Measurements from ENCODE around the gene CTSL.

The CTSL gene

DNA sequence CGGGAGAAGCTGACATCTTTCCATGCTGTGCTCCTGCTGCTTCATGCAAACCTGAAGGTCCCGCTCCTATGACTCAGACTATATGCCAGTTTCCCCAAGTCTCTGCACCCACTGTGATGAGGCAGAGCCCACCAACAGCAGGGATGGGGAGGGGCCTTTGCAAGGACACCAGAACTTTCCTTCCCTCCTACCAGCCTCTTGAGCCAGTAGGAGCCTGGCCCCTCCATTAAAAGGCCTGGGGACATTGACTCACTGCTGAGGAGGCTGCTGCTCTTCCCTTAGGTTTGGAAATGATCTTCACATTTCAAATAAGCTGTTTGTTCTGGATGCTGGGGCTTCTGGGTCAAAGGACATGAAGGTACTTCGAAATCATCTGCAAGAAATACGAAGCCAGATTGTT is 26.1 kb upstream of the CTSL start:
- ChIA-PET POLR2A (ENCODE audit: low non-redundant PET) (no interaction called here), CTCF (no interaction called here)
- TF ChIP-seq, protein P1, sequence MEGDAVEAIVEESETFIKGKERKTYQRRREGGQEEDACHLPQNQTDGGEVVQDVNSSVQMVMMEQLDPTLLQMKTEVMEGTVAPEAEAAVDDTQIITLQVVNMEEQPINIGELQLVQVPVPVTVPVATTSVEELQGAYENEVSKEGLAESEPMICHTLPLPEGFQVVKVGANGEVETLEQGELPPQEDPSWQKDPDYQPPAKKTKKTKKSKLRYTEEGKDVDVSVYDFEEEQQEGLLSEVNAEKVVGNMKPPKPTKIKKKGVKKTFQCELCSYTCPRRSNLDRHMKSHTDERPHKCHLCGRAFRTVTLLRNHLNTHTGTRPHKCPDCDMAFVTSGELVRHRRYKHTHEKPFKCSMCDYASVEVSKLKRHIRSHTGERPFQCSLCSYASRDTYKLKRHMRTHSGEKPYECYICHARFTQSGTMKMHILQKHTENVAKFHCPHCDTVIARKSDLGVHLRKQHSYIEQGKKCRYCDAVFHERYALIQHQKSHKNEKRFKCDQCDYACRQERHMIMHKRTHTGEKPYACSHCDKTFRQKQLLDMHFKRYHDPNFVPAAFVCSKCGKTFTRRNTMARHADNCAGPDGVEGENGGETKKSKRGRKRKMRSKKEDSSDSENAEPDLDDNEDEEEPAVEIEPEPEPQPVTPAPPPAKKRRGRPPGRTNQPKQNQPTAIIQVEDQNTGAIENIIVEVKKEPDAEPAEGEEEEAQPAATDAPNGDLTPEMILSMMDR (conservative IDR thresholded peaks at IDR 0.05; ENCODE audit: low read depth), result no peak
- DNase-seq (ENCODE audit: low spot score), result no peak
- H3K27ac ChIP-seq, result no peak overlapping the region

DNA sequence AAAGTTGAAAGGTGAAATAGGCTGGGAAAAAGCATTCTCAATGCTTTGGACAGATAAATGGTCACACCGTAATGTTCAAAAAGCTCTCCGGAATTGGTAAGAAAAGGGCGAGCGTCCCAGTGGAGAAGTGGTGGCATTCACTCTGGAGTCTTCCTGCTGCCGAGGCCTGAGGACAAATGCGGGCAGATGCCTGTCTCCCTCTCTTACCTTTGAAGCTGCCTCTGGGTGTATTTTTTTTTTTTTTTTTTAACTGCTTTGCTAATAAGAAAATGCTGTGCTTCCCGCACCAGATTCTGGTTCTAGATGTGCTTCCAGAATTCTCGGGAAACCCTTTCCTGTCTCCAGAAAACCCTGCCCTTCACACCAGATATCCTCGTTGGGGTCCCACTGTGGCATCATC is 24.4 kb upstream of the CTSL start:
- CTCF ChIA-PET, result interaction anchor here (0.6 to 0.8 kb wide), 2 partner anchors 329 to 1056 kb away, joined by 3 read pairs; no protein-coding TSS in a partner anchor
- TF ChIP-seq, protein P1 (conservative IDR thresholded peaks at IDR 0.05; ENCODE audit: low read depth), result no peak
- DNase-seq (ENCODE audit: low spot score), result no peak
- POLR2A ChIA-PET (ENCODE audit: low non-redundant PET), result no interaction called here
- no peak overlapping the region for H3K27ac ChIP-seq

DNA sequence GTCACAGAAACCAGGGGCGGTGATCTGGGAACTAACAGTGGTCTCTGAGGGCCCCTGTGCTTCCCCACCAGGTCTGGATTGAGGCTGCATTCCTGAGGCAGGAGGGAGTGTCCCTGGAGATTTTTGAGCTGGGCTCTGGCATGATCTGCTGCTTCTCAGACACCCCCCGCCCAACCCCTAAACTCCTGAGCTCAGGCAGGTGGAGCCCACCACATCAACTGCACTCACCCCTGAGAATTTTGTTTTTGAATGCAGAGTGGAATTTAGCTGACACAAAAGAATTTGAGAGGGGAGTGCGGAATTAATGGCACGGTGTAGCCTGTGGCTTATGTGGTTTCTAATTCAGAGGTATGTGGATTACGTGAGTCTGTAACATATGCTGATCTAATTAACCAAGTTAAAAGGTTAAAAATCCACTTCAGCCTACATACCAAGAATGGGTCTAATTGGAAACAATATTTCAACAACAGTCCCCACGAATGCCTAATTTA is 23.9 kb upstream of the CTSL start:
- ChIA-PET CTCF (interaction anchor here (0.6 to 0.8 kb wide), 2 partner anchors 330 to 1056 kb away, joined by 3 read pairs; no protein-coding TSS in a partner anchor), POLR2A (ENCODE audit: low non-redundant PET) (no interaction called here)
- TF ChIP-seq, protein P1 (conservative IDR thresholded peaks at IDR 0.05; ENCODE audit: low read depth), result no peak
- DNase-seq (ENCODE audit: low spot score), result no peak
- no peak overlapping the region for H3K27ac ChIP-seq

DNA sequence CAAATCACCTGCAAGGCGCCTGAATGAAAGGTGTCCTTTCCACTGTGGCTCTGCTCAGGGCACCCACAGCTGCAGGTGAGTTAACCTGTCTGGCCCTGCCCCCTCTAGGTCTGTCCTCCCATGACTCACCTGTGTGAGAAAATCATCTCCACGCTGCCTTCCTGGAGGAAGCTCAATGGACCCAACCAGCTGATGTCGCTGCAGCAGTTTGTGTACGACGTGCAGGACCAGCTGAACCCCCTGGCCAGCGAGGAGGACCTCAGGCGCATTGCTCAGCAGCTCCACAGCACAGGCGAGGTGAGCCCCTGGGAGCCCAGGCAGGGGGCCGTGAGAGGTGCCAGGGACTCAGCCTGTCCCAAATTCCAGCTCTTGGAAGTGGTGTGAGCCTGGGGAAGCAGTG is 23.0 kb upstream of the CTSL start:
- CTCF ChIA-PET, result interaction anchor here (0.6 to 0.9 kb wide), 2 partner anchors 23 to 360 kb away, joined by 3 to 5 read pairs; no protein-coding TSS in a partner anchor
- POLR2A ChIA-PET (ENCODE audit: low non-redundant PET), result no interaction called here
- TF ChIP-seq, protein P1 (conservative IDR thresholded peaks at IDR 0.05; ENCODE audit: low read depth), result no peak
- DNase-seq (ENCODE audit: low spot score), result no peak
- H3K27ac ChIP-seq, result no peak overlapping the region

DNA sequence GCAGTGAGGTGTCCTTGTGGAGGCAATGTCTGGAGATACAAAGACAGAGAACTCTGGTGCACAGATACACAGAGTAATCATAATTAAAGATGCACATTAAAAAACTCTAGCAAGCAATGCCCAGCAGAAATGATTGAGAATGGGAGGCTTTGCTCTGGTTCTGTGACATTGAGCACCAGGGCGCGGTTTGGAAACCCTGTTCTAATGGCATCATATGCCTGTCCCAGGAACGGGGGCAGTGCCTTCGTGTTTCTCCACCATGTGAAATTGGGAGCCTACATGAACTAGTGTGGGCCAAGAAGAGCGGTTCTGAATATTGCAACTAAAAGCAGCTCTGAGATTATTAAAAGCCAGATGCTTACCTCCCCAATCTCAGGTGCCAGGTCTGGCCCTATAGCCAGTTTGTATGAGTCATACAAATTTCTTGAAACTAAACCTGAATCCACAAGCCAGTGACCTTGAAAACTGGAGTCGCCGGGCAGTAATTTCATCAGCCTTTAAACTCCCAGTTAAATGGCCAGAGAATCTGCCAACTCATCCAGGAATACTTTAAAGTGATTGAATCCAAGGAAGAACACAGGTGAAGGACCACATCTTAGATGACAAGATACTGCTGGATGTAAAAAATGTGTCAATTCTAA is 22.2 kb upstream of the CTSL start:
- CTCF ChIA-PET, result interaction anchor here (0.6 to 0.9 kb wide), 3 partner anchors 24 to 361 kb away, joined by 3 to 5 read pairs (median 3); no protein-coding TSS in a partner anchor

DNA sequence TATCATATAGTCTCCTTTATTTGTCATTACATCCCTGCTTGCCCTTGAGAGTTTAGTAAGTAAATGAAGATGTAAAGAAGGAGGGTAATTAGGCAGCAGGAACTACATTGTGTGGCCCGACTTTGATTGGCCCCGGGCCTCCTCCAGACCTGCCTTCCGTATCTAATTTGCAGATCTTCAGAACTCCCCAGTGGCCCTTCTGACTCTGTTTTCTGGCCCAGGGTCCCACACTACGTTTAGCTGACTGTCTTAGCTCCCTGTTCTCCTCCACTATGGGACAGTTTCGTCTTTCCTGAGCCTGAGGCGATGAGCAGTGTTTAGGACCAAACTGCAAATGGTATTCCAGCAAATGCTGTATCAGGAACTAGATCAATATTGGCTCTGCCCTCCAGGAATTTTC is 21.6 kb upstream of the CTSL start:
- no peak for DNase-seq (ENCODE audit: low spot score)
- TF ChIP-seq, protein P1 (conservative IDR thresholded peaks at IDR 0.05; ENCODE audit: low read depth), result no peak
- H3K27ac ChIP-seq, result no peak overlapping the region
- ChIA-PET CTCF (no interaction called here), POLR2A (ENCODE audit: low non-redundant PET) (no interaction called here)

More for the DNA sequence above, 22.2 kb upstream of the CTSL start:
- POLR2A ChIA-PET (ENCODE audit: low non-redundant PET), result no interaction called here
- TF ChIP-seq, protein P1 (conservative IDR thresholded peaks at IDR 0.05; ENCODE audit: low read depth), result no peak
- no peak overlapping the region for H3K27ac ChIP-seq
- no peak for DNase-seq (ENCODE audit: low spot score)
